GM21619 (cell line): Measurements from ENCODE around the gene LEP.
"Not testable (repeated sequence)": the region's sequence is repeated elsewhere in the genome, so short reads cannot be mapped to it uniquely, and the experiment has no call there.

ENCODE experiments used
- ATAC-seq: cut with Tn5 transposase; IDR thresholded peaks from one replicate; pipeline ENCODE4 v1.9.1; 2021; ENCODE audit not compliant: unreplicated experiment

The LEP gene

DNA sequence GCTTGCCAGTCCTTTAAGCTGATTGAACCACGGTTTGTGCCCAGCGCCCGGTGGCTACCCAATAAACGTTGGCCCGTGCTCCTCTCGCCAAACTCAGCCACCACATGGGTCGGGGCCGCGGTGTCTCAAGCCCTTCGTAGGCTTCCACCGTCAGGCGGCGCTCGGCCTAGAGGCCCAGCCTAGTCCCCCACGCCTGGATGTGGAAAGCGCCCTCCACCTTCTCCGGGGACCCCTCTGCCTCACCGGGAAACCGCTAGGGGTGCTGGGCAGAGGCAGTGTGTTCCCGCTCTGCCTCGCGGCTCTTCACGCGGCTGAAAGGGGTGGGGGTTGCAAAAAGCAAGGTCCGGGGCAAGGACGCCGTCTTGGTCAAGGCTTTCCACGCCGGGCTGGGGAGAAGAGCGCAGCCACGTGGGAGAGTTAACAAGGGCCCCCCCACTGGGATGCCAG lies 29.8 kb downstream of the LEP start:
- no peak for ATAC-seq

DNA sequence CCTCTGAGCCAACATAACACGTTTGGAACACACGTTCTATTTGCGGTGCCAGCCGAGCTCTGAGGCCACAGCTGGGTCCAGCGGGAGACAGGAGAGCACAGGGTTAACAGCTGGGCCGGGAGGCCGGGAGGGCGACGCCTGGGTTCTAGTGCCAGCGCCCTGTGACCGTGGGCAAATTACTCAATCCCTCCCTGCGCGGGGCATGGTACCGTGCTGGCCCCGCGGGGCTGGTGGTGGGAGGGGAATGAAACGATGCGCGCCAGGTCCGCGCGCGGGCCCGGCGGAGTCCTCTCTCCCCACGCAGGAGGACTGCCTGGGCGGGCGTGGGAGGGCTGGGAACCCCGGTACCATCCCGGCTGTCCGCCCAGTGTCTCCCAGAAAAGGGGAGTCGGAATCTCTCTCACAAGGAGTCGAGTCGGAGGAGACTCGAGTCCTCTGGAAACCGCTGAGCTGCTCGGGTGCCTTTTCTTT lies 30.4 kb downstream of the LEP start:
- ATAC-seq: no peak

DNA sequence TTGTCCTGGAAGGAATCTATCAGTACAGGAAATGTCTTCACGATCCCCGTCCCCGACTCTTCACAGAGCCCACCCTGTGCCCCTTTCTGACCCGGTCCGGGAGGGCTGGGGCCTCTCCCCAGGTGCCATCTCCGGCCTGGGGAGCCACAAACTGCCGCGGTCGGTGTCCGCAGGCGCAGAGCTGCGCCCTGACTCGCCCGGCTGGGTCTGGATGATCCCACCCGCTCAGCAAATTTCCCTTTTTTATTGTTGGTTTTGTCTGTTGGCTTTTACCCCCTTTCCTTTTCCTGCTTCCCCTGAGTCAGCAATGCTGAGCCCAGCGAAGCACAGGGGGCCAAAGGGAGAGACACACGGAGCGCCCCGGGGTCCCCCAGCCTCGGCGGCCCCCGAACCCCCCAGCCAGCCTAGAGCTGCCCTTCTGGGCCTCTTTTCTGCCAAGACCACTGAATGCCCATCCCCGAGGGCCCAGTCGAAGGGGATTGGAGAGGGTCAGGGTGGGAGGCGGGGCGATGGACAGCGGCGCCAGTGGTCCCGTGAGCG lies 30.9 kb downstream of the LEP start:
- ATAC-seq: no peak

DNA sequence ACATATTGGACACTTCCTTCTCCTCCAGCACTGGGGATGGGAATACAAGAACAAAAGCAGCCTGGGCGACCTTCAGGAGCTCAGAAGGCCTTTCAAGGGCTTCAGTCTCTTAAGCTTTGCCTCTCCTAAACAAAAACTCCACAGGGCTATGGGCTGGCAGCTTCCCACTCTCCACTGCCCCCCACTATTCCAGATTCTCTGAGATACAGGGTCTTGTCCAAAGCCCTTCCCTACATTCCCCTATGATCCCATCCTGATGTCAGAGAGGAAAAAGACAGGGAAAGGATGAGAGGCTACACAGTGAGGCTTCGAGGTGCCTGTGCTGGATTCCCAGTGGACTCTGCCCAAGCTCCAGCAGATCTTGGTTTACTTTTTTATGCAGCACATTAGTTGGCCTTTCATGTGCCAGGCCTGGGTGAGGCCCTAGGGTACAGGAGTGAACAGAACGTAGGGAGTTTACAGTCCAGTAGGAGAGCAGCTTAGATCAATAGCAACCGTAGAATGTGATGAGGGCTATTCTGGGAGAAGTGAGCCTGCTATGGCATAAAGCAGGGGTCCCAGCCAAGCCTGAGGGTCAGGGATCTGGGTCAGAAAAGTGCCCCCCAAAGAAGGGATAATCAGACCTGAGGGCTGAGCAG lies 33.3 kb downstream of the LEP start:
- ATAC-seq: no peak

DNA sequence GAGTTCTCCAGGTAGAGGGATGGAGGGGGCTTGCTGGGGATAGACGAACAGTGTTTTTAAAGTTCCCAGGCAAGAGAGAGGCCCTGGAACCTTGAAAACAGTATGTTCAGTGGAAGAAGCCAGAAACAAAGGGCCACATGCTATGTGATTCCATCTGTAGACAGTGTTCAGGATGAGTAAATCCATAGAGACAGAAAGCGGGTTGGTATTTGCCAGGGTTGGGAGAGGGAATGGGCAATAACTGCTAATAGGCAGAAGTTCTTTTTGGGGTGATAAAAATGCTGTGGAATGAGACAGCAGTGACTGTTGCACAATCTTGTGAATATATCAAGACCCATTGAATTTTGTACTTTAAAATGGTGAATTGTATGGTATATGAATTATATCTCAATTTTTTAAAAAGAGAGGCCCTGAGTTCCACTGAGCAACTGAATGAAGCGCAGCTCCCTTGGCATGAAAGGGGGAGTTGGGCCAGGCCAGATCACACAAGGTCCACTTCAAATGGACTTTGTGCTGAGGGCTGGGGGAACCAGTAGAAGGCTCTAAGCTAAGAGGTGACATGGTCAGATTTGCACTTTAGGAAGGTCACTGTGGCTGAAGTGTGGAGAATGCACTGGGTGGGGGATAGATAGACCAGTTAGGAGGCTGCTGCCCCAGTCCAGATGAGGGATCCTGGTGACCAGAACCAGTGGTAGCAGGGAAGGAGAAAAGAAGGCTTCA lies 34.0 kb downstream of the LEP start:
- no peak for ATAC-seq

DNA sequence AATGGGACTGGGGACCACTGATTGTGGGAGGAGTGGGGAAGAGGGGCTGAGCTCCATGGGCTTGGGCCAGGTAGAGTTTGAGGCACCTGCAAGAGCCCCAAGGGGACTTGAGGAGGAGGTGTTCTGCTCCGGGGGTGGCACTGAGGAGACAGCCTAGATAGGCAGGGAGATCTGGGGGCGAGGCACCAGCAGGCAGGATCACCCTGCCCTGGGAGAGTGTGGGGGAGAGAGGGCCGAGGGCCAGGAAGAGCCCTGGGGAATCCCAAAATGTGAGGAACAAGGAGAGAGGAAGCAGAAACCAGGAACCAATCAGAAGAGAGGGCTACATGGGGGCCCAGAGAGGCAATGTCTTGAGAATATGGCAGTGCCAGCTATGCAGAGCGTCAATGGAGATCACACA lies 34.6 kb downstream of the LEP start:
- no peak for ATAC-seq

DNA sequence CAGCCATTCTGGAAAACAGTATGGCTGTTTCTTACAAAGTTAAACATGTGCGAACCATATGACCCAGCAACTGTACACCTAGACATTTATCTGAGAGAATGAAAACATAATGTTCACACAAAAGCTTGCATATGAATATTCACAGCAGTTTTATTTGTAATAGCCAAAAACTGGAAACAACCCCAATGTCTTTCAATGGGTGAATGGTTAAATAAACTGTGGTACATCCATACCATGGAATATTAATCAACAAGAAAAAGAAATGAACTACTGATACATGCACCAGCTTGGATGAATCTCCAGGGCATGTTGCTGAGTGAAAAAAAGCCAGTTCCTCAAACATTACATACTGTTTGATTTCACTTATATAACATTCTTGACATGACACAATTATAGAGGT lies 37.3 kb downstream of the LEP start:
- no peak for ATAC-seq

DNA sequence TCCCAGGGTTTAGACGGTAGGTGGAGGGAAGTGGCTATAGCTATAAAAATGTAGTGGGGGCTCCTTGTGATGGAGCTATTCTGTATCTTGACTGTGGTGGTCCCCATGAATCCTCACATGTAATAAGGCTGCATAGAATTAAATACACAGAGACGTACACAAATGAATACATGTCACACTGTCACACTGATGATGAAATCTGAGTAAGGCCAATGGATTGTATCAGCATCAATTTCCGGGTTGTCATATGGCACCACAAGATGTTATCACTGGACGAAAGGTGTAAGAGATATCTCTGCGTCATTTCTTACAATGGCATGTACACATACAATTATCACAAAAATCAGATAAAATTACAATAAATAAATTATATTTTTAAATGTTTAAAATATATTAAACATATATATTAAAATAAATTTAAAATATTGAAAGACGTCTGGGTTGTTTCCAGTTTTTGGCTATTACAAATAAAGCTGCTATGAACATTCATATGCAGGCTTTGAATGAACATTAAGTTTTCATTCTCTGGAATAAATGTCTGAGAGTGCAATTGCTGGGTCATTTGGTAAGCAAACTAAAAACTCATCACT lies 38.1 kb downstream of the LEP start:
- ATAC-seq: no peak

DNA sequence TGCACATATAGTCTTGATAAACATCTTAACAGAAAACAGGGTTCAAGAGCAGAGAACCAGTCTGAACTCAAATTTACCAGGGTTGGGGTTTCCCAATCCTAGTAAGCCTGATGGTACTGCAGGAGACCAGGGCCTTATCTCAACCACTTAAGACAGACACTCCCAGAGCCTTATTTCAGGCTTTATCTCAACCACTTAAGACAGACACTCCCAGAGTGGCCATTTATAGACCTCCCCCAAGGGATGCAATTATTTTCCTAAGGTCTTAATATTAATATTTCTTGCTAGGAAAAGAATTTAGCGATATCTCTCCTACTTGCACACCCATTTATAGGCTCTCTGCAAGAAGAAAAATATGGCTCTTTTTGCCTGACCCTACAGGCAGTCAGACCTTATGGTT lies 39.4 kb downstream of the LEP start:
- not testable (repeated sequence) for ATAC-seq

DNA sequence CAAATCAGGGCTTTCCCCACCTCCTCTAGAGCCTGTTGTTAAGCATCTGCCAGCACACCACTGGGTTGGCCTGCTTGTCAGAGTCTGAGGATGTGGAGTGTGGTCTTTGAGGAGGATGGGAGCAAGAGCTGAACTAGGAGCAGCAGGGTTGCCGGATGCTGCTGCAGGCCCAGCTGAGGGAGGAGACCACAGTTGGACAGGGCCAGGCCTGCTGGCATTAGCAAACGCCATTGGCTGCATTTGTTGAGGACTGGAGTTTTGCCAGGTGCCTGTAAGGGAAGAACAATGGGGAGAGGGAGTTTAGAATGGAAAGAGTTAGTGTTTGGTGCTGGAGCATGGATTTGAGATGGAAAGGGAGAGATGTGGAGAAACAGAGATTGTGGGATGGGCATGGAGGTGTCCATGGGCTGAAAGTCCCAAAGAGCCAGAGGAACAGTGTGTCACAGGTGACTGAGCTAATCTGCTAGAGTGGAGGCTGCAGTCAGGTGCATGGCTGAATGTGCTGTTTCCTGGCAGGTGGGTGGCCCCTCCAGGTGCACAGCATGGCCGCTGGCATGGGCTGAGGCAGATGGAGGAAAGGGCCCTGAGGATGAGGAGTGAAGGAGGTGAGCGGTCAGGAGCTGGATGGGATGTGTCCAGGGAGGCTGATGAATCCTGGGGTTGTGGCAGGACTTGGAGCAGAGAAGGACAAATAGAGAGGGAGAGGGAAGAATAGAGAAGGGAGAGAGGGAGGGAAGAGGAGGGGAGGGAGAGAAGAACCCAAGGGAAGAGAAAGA lies 40.7 kb downstream of the LEP start:
- no peak for ATAC-seq

DNA sequence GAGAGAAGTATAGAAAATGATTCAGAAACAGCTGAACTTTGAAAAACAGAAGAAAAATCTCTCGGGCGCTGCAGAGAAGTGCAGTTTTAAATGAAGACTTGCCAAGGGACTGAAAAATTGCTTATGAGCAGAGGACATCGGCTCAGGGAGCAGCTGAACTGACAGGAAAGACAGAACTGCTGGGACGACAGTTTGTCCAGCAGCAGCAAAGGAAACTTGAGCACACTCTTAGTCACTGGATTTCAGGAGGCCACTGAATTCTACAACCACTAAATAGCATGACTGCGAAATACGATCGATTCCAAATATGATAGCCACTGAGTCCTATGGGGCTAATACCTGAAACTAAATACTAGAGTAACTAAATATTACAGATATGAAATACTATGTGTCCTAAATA lies 43.0 kb downstream of the LEP start:
- ATAC-seq: no peak

DNA sequence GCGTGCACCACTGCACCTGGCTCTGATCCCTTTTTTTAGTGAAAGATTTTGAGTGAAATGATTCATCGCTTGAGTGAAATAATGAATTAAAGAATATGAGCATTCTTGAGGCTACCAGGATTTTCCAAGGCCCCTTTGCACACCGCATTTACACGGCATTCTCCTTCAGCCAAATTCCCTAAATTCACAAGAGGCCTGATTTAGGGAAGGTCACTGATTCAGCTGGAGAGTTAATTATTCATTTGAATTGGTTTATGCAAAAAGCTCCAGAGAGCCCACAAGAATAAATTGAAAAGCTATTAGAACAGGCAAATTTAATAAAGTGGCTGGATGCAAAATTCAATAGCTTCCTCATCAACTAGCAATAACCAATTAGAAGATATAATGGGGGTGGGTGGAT lies 46.5 kb downstream of the LEP start:
- no peak for ATAC-seq

DNA sequence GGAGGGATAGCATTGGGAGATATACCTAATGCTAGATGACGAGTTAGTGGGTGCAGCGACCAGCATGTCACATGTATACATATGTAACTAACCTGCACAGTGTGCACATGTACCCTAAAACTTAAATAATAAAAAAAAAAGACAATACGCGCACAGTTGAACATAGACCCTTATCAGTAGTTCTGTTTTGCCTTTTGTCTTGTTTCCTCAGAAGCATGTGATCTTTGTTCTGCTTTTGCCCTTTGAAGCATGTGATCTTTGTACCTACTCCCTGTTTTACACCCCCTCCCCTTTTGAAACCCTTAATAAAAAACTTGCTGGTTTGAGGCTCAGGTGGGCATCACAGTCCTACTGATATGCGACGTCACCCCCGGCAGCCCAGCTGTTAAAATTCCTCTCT lies 56.9 kb downstream of the LEP start:
- not testable (repeated sequence) for ATAC-seq

DNA sequence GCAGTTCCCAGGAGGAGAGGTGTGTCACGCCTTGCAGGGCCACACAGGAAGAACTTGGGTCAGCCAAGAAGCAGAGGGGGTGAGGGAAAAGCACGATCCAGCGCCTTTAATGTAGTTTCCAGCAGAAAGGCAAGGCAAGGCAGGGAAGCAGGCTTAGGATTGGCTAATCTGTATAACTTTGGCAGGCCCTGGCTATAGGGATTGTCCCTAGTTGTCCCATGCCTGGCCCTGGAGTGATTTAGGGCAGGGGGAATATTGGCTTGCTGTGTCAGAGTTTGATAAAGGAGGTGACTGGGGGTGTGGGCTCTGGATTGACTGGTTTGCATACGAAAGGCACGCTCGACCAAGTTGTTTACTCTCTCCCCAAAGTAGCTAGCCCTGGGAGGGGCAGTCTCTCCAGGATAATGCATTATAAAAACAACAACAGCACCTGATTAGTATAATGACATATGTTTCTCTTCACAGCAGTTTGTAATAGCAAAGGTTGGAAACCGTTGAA lies 58.1 kb downstream of the LEP start:
- no peak for ATAC-seq

DNA sequence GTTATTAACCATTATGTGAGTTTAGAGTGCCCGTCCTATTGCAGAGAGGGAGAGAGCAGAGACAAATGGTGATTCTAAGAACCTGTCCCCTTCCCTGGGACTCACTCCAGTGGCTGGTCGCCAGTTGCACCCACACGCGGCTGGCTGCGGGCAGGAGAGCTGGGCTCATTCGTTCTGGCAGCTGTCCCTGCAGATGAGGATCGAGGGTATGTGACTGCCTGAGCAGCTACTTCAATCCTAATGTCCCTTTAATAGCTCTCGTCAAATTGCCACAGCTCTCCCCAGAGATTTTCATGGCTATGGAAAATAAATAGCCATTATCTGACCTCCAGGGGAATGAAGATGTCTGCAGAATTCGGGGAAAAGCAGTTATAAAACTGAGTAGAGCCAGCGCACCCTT lies 61.1 kb downstream of the LEP start:
- ATAC-seq: no peak

DNA sequence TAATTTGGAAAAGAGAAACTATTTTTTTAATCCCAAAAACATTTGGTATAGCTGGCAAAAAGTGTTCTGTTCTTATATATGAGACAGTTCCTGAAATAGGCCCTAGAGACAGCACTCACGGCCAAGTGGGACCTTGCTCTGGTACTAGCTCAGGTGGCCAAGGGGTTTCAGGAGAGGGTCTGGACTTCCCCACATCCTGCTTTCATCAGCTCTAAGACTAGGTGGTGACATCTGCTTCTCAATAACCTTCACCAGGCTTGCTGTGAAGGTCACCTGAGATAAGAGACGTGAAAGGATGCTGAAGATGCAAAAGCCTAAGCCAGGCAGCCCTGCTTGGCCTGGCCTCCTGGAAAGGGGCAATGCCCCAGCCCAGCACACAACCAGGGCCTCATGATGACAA lies 62.1 kb downstream of the LEP start:
- no peak for ATAC-seq

DNA sequence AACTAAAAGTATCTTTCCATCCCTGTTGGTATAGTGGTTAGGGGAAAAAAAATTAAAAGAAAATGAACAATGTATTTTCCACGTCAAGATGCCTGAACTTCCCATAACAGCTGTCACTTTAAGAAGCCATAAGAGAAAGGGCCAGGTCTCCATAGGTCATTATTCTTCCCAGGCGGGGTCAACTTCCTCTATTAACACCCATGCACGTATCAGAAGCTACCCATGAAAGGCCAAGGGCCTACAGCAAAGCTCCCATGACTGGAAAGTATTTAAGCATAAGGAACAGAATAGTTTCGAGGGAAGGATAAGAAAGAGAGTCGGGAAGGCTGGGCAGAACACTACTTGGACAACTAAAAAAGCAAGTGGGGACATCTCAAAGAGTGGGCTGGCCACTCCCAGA lies 62.6 kb downstream of the LEP start:
- no peak for ATAC-seq

DNA sequence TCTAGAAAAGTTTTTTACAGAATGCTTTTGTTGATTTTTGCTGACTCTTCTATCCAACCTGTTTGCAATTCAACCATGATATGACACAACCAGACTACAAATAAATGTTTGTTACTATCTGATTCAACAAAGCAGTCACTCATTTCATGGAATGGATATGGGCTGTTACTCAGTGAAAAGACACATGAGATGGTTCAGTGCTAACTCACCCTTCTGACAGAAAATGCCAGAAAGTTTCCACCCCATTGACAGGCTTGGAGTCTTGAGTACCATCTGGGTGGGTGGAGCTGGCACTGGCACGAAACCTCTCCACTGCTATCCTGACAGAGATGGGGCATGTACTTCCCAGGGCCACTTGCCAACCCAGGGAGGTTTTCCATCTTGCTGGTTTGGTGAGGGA lies 63.1 kb downstream of the LEP start:
- ATAC-seq: no peak

DNA sequence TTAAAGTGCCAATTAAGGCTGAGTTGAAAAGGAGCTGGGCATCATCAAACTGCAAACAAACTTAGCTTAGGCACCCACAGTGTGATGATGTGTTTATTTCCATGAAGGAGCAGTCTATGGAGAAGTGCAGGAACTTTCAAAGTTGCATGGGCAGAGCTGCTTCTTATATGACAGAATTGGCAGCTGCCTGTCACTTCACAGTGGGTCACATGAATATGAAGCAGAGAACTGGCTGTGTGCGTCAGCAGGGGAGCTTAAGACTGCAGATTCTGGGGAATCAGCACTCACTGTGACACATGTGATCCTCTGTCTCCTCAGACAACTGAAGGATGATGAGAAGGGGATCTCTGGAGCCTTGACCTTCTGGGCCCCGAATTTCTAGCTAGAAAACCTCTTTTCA lies 66.0 kb downstream of the LEP start:
- no peak for ATAC-seq
